Right lobe of liver (tissue), 4 donors: Measurements from ENCODE around the gene LBHD1.

ENCODE experiments used
- POLR2A ChIP-seq: fragments of 450-650 bp; IDR thresholded peaks from one replicate; pipeline ENCODE4 v1.6.1; 2017; ENCODE audit warnings: antibody characterized with exemption, mild to moderate bottlenecking
- TF ChIP-seq, protein P1 (sequence below), 4 donors: fragments of 200-600 bp in 3 of 4; fragments of 450-650 bp in 1 of 4; IDR thresholded peaks; one replicate each; pipeline versions ENCODE4 v1.5.1 to v1.8.0; 2016 to 2022; ENCODE audit warnings: antibody characterized with exemption in 4 of 4, mild to moderate bottlenecking in 2 of 4
- donor health status: DM: no; HTN: no; CAD: no.
- donor health status: DM: no; HTN: no; CAD: no.
- donor health status: DM: no; HTN: yes; CAD: no.

DNA sequence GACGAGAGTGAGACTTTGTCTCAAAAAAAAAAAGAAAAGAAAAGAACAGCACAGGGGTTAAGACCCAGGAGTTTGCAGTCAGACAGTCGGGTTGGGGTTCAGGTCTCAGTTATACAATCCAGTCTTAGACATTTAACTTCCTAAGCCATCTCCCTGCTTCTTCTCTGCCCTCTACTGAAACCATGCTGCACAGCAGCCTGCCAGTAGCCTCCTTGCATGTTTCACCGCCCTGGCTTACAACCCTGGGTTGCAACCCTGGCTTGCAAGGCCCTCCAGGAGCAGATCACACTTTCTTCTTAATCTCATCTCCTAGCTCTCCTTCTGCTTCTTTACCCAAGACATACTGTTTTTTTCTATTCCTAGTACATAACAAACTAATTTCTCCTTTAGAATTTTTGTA, 44.4 kb downstream of the LBHD1 start:
- TF ChIP-seq POLR2A = no peak
- TF ChIP-seq, protein P1, sequence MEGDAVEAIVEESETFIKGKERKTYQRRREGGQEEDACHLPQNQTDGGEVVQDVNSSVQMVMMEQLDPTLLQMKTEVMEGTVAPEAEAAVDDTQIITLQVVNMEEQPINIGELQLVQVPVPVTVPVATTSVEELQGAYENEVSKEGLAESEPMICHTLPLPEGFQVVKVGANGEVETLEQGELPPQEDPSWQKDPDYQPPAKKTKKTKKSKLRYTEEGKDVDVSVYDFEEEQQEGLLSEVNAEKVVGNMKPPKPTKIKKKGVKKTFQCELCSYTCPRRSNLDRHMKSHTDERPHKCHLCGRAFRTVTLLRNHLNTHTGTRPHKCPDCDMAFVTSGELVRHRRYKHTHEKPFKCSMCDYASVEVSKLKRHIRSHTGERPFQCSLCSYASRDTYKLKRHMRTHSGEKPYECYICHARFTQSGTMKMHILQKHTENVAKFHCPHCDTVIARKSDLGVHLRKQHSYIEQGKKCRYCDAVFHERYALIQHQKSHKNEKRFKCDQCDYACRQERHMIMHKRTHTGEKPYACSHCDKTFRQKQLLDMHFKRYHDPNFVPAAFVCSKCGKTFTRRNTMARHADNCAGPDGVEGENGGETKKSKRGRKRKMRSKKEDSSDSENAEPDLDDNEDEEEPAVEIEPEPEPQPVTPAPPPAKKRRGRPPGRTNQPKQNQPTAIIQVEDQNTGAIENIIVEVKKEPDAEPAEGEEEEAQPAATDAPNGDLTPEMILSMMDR (IDR thresholded peaks at IDR 0.05) = no peak
